GM18861 (cell line): ENCODE data around the gene RNF152.

Experiments
- ATAC-seq: cut with Tn5 transposase; IDR thresholded peaks from one replicate; pipeline ENCODE4 v1.9.1; 2021; ENCODE audit not compliant: unreplicated experiment

The RNF152 gene

DNA sequence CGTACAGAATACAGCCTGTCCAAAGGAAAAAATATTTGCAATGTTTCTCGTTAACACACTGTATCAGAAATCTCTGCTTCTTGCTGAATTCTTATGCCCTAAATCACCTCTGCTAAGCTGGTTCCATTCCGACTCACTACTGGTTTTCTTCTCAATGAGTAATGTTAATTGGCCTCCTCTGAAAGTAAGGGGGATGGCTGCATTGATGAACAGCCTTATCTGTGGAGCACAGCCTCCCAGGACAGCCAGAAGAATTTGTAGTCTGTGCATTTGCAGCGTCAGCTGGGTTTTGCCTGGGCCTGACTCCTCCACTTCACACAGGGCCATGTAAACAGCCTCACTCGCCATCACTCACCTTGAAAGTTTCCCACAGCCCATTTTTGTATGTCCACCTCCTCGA, 127.7 kb downstream of the RNF152 start:
- no peak for ATAC-seq

DNA sequence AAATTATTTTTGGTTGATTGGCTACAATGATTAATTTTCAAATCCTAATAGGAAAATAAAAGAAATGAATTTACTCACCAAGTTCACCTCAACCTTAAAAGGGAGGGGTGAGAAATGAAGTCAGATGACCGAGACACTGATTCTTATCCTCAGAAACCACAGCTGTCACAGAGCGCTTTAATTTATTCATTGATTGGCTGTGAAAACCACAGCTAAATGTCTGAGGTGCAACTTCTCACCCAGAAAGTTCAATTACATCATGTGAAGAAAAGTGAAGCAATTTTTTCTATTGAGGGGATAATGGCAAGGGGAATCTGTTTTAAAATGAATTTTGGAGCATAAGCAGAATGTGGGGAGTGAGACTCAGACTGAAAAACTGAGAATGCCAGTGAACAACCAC, 128.4 kb downstream of the RNF152 start:
- ATAC-seq, result no peak

DNA sequence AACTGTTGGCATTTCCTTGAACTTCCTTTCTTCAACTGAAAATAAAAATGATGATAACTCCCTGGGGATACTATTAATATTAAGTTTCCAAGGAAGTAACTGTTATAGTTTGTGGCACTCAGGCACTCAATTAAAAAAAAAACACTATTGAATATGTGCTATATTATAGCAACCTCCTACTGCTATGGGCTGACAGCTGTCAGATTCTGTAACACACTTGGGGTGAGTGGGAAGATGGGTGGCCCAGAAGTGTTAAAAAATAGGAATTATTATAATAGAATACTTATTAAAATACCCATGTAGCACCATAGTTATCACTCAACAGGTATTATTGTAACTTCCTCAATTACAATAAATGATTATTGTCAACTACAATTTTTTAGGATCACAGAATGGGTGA, 130.9 kb downstream of the RNF152 start:
- ATAC-seq, result no peak
